Neural cell (in vitro differentiated cells): ENCODE measurements around the gene MYO18B. TPM values are rescaled to one million over a fixed set of nuclear protein-coding genes. Genes with fewer than 3 reads are reported as not detected.

Experiments used
- H2AFZ ChIP-seq: fragments of 200-600, 300-800 bp; sonication (generic), shearing (Covaris generic); 2 replicates; pipeline ENCODE4 v1.6.0; 2014; ENCODE audit warnings: low read depth, mild to moderate bottlenecking, antibody characterized with exemption, low read length, moderate library complexity
- H3F3A ChIP-seq: fragments of 200-600 bp; shearing (Covaris generic); 2 replicates; pipeline ENCODE4 v1.6.1; 2016; ENCODE audit warnings: mild to moderate bottlenecking, moderate library complexity, mixed read lengths, antibody characterized with exemption, low read length; ENCODE audit not compliant: insufficient read depth, poor library complexity, severe bottlenecking
- H3K27ac ChIP-seq: fragments of 200-600, 300-800 bp; sonication (generic), shearing (Covaris generic); 2 replicates; pipeline ENCODE4 v1.5.1; 2014; ENCODE audit warnings: mild to moderate bottlenecking, low read length, moderate library complexity
- H3K27me3 ChIP-seq: fragments of 300-800, 200-600 bp; sonication (generic), shearing (Covaris generic); 2 replicates; pipeline ENCODE4 v1.6.0; 2014; ENCODE audit warnings: mild to moderate bottlenecking, low read depth, low read length, moderate library complexity; ENCODE audit not compliant: insufficient read depth
- H3K36me3 ChIP-seq: fragments of 300-800, 200-600 bp; sonication (generic), shearing (Covaris generic); 2 replicates; pipeline ENCODE4 v1.5.1; 2014; ENCODE audit warnings: mild to moderate bottlenecking, antibody characterized with exemption, low read length, moderate library complexity; ENCODE audit not compliant: insufficient read depth
- H3K4me2 ChIP-seq: fragments of 300-800, 200-600 bp; sonication (generic), shearing (Covaris generic); 2 replicates; pipeline ENCODE4 v1.6.0; 2014; ENCODE audit warnings: mild to moderate bottlenecking, low read length
- H3K4me3 ChIP-seq: fragments of 300-800, 200-600 bp; sonication (generic), shearing (Covaris generic); 2 replicates; pipeline ENCODE4 v1.5.1; 2014; ENCODE audit warnings: mild to moderate bottlenecking, low read length, moderate library complexity
- H3K79me2 ChIP-seq: fragments of 200-600 bp; shearing (Covaris generic); replicated peaks from 2 replicates; pipeline ENCODE4 v1.6.0; 2014; ENCODE audit warnings: mild to moderate bottlenecking, low read length, moderate library complexity; ENCODE audit not compliant: insufficient read depth
- H3K9ac ChIP-seq: fragments of 300-800, 200-600 bp; sonication (generic), shearing (Covaris generic); 2 replicates; pipeline ENCODE4 v1.6.1; 2016; ENCODE audit warnings: mild to moderate bottlenecking, low read length, mixed read lengths
- H3K9me2 ChIP-seq: fragments of 200-600 bp; shearing (Covaris generic); 2 replicates; pipeline ENCODE4 v1.6.1; 2016; ENCODE audit warnings: mild to moderate bottlenecking, low read length, mixed read lengths; ENCODE audit not compliant: insufficient read depth
- H3K9me3 ChIP-seq: fragments of 200-600, 300-800 bp; sonication (generic), shearing (Covaris generic); 2 replicates; pipeline ENCODE4 v1.6.1; 2016; ENCODE audit warnings: mild to moderate bottlenecking, mixed run types, low read length, moderate library complexity, mixed read lengths
- H4K20me1 ChIP-seq: fragments of 200-600 bp; shearing (Covaris generic); 2 replicates; pipeline ENCODE4 v1.6.1; 2016; ENCODE audit warnings: mild to moderate bottlenecking, mixed run types; ENCODE audit not compliant: insufficient read depth
- CTCF ChIP-seq: fragments of 450-650 bp; IDR thresholded peaks from 2 replicates; pipeline ENCODE4 v1.5.1; 2014; ENCODE audit warnings: antibody characterized with exemption, mild to moderate bottlenecking, moderate library complexity; ENCODE audit not compliant: poor library complexity, severe bottlenecking
- EP300 ChIP-seq: fragments of 450-650 bp; conservative IDR thresholded peaks from 2 replicates; pipeline ENCODE4 v1.6.1; 2014; ENCODE audit warnings: antibody characterized with exemption, mild to moderate bottlenecking, moderate library complexity; ENCODE audit not compliant: poor library complexity, severe bottlenecking
- EZH2 ChIP-seq: fragments of 200-600, 300-800 bp; shearing (Covaris generic), sonication (generic); IDR thresholded peaks from 2 replicates; pipeline ENCODE4 v1.6.1; 2014; ENCODE audit warnings: antibody characterized with exemption, low read length, borderline replicate concordance, mild to moderate bottlenecking; ENCODE audit not compliant: insufficient read depth, poor library complexity, severe bottlenecking
- MXI1 ChIP-seq: fragments of 450-650 bp; conservative IDR thresholded peaks from 2 replicates; pipeline ENCODE4 v1.6.1; 2014; ENCODE audit warnings: antibody characterized with exemption, mild to moderate bottlenecking; ENCODE audit not compliant: poor library complexity, severe bottlenecking
- POLR2AphosphoS5 ChIP-seq: IDR thresholded peaks from 2 replicates; pipeline ENCODE4 v1.6.1; 2012
- RAD21 ChIP-seq: fragments of 450-650 bp; conservative IDR thresholded peaks from 2 replicates; pipeline ENCODE4 v1.6.1; 2014; ENCODE audit warnings: antibody characterized with exemption, mild to moderate bottlenecking, moderate library complexity
- REST ChIP-seq: IDR thresholded peaks from 2 replicates; pipeline ENCODE4 v1.6.1; 2012; ENCODE audit warnings: borderline replicate concordance
- SMC3 ChIP-seq: fragments of 450-650 bp; conservative IDR thresholded peaks from 2 replicates; pipeline ENCODE4 v1.6.1; 2014; ENCODE audit warnings: antibody characterized with exemption, mild to moderate bottlenecking, moderate library complexity; ENCODE audit not compliant: poor library complexity
- TAF1 ChIP-seq: IDR thresholded peaks from 2 replicates; pipeline ENCODE4 v1.6.1; 2012; ENCODE audit warnings: low read depth
- polyA plus RNA-seq: library from polyadenylated mRNA; depleted of rRNA; stranded (reverse); fragments of >200 nt; gene quantifications from 2 replicates; pipeline ENCODE4 v1.2.3, GENCODE V29; 2014

MYO18B gene
- polyA plus RNA-seq, 1 donor from 2014 or later: 0.71 TPM

GRCh38 chr22:25710501-25710900 is 31.5 kb upstream of the MYO18B start:
- H3K27me3 ChIP-seq: no peaks in the 10 kb centered on the region
- TF ChIP-seq SMC3 (no peak), REST (no peak), RAD21 (no peak), MXI1 (no peak), POLR2AphosphoS5 (no peak), CTCF (no peak), EP300 (no peak), EZH2 (no peak), TAF1 (no peak)
- H4K20me1 ChIP-seq: no peaks in the 10 kb centered on the region

GRCh38 chr22:25711491-25711890 is 30.5 kb upstream of the MYO18B start:
- Histone ChIP-seq H3K79me2 (no peaks in the 10 kb centered on the region), H3K9ac (no peak overlapping the region), H3K27ac (no peak overlapping the region), H3K36me3 (no peaks in the 10 kb centered on the region), H3K4me3 (no peak overlapping the region), H3F3A (no peaks in the 10 kb centered on the region), H3K9me2 (no peaks in the 10 kb centered on the region), H3K4me2 (no peak overlapping the region), H3K9me3 (no peaks in the 10 kb centered on the region), H3K27me3 (no peaks in the 10 kb centered on the region), H4K20me1 (no peaks in the 10 kb centered on the region), H2AFZ (no peak overlapping the region)
- TF ChIP-seq MXI1 (no peak), RAD21 (no peak), TAF1 (no peak), REST (no peak), CTCF (no peak)

More at GRCh38 chr22:25710501-25710900, 31.5 kb upstream of the MYO18B start:
- no peaks in the 10 kb centered on the region for H3K9me3 ChIP-seq
- H3K79me2 ChIP-seq: no peaks in the 10 kb centered on the region
- no peak overlapping the region for H2AFZ ChIP-seq
- no peak overlapping the region for H3K27ac ChIP-seq
- H3K4me3 ChIP-seq: no peak overlapping the region
- H3K9ac ChIP-seq: no peak overlapping the region
- no peak overlapping the region for H3K4me2 ChIP-seq
- H3K9me2 ChIP-seq: no peaks in the 10 kb centered on the region
- H3F3A ChIP-seq: no peaks in the 10 kb centered on the region
- no peaks in the 10 kb centered on the region for H3K36me3 ChIP-seq
